GM21619 (cell line): ENCODE data around the gene KRT80.

Source experiments
- ATAC-seq: cut with Tn5 transposase; IDR thresholded peaks from one replicate; pipeline ENCODE4 v1.9.1; 2021; ENCODE audit not compliant: unreplicated experiment

KRT80 gene

DNA sequence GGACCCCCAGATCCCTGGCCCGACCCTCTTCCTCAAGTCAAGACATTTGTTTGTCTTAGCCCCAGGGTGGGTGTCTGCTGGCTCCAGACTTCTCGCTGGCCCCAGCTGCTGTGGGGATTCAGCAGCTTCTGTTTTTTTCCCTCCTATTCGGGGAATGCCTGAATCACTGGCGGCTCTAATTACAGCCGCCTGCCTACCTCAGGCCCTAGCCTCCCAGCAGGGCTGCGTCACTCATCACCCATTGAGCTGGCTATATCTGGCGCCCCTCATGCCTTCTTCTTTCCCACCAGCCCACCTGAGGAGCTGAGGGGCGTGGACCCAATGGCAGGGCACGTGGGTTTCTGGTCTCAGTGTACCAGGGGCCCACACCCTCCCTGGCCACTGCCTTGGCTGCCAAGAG is 10.1 kb downstream of the KRT80 start:
- no peak for ATAC-seq

DNA sequence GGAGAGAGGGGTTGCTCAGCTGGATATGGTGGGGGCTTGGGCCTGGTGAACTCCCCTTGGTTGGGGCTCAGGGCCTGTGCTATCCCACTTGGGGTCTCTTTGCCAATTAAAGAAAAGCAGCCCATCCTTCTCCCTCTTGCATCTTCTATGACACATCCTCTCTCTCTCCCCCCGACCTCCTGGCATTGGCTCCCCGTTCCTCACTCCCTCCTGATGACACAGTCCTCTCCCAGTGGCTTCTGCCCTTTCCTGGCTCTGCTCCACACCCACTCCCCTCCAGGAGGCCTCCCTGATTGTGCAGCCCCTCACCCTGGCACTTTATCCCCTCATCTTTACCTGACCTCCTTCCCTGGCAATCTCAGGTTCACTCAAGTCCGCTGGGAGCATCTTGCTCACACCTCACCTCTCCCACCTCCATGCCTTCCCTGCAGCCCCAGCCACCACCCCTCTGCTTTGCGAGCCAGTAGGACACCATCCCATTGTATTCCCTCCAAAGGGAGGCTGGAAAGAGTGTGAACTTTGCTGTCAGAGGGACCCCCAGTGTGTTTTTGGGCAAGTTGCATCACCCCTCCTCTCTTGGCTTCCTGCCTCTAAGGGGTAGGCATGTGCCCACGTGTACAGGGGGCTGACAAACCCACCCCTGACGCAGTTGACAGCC is 10.7 kb downstream of the KRT80 start:
- ATAC-seq, result no peak

DNA sequence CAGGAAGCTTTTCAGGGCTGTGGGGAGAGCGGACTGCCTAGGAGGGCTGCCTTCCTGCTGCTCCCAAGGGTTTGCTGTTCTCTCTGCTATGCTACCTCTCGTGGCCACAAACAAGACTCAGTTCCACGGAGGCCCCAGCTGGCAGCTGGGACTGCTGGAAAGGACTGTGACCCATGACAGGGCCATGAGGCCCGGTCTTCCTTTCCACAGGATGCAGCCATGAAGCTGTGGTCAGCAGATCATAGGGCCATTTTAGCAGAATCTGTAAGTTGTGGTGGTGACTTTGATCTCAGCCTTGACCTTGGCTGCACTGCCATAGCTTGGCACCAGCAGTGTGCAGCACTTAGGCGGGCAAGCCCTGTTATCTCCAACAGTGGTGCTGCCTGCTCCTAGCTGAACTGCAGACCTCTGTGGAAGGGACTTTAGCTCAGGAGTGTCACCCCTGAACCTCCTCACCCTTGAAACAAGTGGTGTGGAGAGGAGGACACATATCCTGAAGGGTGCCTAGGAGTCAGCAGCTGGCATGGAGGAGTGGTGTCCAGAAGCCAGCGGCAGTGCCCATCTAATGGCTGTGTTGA is 12.3 kb downstream of the KRT80 start:
- no peak for ATAC-seq

GRCh38 chr12:52178984-52179383 is 12.8 kb downstream of the KRT80 start:
- no peak for ATAC-seq

- ATAC-seq, result no peak
These were observed 13.4 kb downstream of the KRT80 start for GRCh38 chr12:52178443-52178842.

- no peak for ATAC-seq
These were observed 16.2 kb downstream of the KRT80 start for GRCh38 chr12:52175371-52176350.

GRCh38 chr12:52173526-52173925 is 18.3 kb downstream of the KRT80 start:
- no peak for ATAC-seq

DNA sequence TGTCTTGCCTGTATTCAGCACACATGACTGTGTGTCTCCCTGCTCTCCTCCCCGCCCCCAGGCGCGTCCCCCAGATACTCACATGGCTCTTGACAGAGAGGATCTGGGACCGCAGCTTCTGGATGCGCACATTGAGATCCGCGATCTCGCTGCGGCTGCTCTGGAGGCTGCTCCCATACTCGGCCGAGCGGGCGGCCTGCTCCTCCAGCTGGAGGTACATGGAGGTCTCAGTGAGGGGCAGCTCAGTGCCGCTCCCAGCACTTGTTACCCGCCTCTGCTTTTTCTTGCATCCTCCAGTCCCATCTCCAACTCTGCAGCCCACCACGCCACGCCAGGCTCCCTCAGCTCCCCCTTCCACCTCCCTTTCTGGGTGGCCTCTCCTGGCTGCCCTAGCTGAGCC is 18.9 kb downstream of the KRT80 start:
- ATAC-seq, result no peak

- no peak for ATAC-seq
These were observed 19.8 kb downstream of the KRT80 start for GRCh38 chr12:52171950-52172512.

DNA sequence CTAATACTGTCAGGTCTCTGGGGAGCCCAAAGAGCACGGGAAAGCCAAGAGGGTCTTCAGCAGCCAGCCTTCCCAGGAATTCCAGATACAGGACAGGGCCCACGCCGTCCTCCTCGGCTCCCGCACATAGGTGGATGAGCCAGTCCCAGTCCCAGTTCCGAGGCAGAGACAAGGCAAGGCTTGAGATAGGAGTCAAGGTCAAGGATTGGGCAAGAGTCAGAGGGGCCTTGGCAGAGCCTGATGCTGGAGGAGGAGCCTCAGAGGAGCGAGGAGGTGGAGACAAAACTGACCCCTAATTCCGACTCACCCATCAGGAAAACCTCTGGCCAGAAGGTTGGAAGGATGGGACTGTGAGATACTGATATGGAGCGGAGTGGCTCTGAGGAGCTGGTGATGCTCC is 21.0 kb downstream of the KRT80 start:
- ATAC-seq, result no peak

GRCh38 chr12:52169886-52170285 is 21.9 kb downstream of the KRT80 start:
- ATAC-seq, result no peak

DNA sequence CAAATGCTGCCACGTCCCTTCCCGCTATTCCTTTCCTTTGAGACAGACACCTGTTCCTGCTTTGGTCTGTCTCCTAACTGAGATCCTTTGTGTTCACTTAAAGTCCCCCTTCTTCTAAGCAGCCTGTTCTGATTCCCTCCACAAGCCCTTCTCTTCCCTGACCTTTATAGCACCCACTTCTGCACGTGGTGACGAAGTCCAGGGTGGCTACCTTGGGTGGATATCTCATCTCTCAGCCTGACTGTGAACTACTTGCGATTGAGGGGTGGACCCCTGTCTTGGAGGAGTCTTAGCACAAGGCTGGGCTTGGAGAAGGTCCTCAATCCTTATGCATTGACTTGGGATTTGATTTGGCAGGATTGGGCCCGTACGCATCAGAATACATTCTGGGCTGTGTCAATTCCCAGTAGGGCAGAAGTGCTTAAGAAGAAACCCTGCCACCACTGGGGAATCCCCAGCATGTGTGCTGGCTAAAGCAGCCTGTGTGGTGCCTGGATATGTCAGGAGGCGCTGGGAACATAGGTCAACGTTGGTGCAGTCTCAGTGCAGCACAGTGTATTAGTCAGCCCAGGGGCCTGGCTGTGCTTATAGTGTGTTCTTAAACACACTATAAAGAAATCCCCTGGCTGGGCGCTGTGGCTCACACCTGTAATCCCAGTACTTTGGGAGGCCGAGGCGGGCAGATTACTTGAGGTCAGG is 23.6 kb downstream of the KRT80 start:
- no peak for ATAC-seq

DNA sequence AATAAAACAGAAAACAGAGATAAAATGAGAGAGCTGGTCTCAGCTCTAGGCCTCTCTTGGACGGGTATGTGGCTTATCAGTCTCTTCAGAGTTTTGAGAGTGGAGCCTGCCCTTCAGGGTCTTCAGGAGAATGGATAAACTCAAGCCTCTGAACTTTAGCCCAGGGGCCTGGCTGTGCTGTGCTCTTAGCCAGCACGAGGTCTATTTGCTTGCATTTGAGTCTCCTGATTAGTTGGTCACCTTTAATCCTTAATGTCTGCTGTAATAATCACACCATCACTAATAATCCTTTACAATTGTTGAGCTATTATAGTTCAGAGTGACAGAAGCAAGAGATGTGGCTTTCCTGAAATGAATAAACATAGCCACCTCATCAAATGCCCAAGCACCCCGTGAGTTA is 24.3 kb downstream of the KRT80 start:
- ATAC-seq, result no peak

DNA sequence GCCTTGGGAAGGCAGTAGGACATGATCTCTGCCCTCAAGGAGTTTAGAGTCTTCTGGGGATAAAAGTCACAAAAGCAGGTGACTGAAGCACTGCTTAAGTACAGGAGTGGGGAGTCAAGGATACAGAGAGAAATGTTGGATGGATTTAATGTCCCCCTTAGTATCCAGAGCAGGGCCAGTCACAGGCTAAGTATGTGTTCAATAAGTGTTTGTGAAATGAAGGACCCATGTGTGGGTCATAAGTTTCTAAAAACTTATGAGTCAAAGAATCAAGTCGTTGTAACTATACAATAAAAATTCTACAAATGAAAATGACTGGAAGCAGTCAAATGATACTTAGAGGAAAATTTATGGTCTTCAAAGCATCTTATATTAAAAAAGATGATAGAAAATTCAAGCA is 25.1 kb downstream of the KRT80 start:
- ATAC-seq, result no peak

GRCh38 chr12:52165096-52165855 is 26.5 kb downstream of the KRT80 start:
- no peak for ATAC-seq

DNA sequence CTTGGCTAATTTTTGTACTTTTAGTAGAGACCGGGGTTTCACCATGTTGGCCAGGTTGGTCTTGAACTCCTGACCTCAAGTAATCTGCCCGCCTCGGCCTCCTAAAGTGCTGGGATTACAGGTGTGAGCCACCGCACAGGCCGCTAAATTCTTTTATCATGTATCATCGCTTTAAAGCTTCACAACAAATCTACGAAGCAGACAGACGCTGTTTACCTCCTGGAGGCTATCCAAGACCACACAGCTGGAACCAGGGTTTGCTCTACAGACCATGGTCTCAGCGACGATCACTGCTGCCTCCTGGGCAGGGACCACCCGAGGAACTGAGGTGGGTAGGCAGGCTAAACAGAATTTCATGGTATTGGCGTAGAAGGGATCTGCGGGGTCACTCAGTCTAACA is 27.2 kb downstream of the KRT80 start:
- ATAC-seq, result no peak

GRCh38 chr12:52162981-52163380 is 28.8 kb downstream of the KRT80 start:
- no peak for ATAC-seq

DNA sequence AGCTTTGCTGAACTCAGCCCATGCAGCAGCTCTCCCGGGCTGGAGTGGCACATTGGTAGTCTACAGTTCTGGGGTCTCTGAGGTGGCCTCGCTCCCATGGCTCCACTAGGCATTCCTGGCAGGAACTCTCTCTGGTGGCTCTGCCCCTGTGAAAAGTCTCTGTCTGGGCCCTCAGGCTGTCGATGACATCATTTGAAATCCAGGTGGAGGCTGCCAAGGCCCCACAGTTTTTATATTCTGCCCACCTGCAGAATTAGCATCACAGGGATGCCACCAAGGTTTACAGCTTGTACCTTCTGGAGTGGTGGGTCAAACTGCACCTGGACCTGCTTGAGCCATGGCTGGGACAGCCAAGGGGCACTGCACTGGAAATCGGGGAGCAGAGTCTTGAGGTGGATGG is 31.6 kb downstream of the KRT80 start:
- ATAC-seq, result no peak

GRCh38 chr12:52157566-52158150 is 34.2 kb downstream of the KRT80 start:
- no peak for ATAC-seq
